GM19023 (cell line): ENCODE data around the gene ATP4B.

ENCODE experiments used
- ATAC-seq: cut with Tn5 transposase; IDR thresholded peaks from one replicate; pipeline ENCODE4 v1.9.1; 2021; ENCODE audit warnings: mild to moderate bottlenecking, moderate library complexity; ENCODE audit not compliant: unreplicated experiment

ATP4B gene

GRCh38 chr13:113656831-113657671 lies 947 bp downstream of the ATP4B start:
- no peak for ATAC-seq

- no peak for ATAC-seq
Measured at GRCh38 chr13:113656003-113656588, 1.9 kb downstream of the ATP4B start.

- ATAC-seq: no peak
Measured at GRCh38 chr13:113655346-113656002, 2.5 kb downstream of the ATP4B start.

GRCh38 chr13:113654591-113655345 lies 3.2 kb downstream of the ATP4B start:
- no peak for ATAC-seq

- ATAC-seq: no peak
Measured at GRCh38 chr13:113654175-113654560, 3.8 kb downstream of the ATP4B start.

- ATAC-seq: no peak
Measured at GRCh38 chr13:113653264-113654174, 4.5 kb downstream of the ATP4B start.

GRCh38 chr13:113652404-113653263 lies 5.4 kb downstream of the ATP4B start:
- no peak for ATAC-seq

- ATAC-seq: no peak
Measured at GRCh38 chr13:113651511-113652403, 6.2 kb downstream of the ATP4B start.

GRCh38 chr13:113650731-113651148 lies 7.3 kb downstream of the ATP4B start:
- ATAC-seq: no peak

GRCh38 chr13:113650275-113650674 lies 7.7 kb downstream of the ATP4B start:
- ATAC-seq: no peak

GRCh38 chr13:113649212-113649611 lies 8.8 kb downstream of the ATP4B start:
- ATAC-seq: no peak

- ATAC-seq: no peak
Measured at GRCh38 chr13:113648216-113648610, 9.8 kb downstream of the ATP4B start.

GRCh38 chr13:113647351-113648215 lies 10.4 kb downstream of the ATP4B start:
- no peak for ATAC-seq

GRCh38 chr13:113646921-113647340 lies 11.1 kb downstream of the ATP4B start:
- ATAC-seq: no peak

GRCh38 chr13:113646376-113646775 lies 11.6 kb downstream of the ATP4B start:
- ATAC-seq: no peak

GRCh38 chr13:113645329-113645728 lies 12.7 kb downstream of the ATP4B start:
- ATAC-seq: no peak

GRCh38 chr13:113644800-113645199 lies 13.2 kb downstream of the ATP4B start:
- ATAC-seq: no peak
